ENCODE results near the gene CPPED1. TPM values are rescaled to one million over a fixed set of nuclear protein-coding genes. Genes with fewer than 3 reads are reported as not detected.

The CPPED1 gene
- total RNA-seq, 1 donor from 2014 or later, result 41.3 TPM

DNA sequence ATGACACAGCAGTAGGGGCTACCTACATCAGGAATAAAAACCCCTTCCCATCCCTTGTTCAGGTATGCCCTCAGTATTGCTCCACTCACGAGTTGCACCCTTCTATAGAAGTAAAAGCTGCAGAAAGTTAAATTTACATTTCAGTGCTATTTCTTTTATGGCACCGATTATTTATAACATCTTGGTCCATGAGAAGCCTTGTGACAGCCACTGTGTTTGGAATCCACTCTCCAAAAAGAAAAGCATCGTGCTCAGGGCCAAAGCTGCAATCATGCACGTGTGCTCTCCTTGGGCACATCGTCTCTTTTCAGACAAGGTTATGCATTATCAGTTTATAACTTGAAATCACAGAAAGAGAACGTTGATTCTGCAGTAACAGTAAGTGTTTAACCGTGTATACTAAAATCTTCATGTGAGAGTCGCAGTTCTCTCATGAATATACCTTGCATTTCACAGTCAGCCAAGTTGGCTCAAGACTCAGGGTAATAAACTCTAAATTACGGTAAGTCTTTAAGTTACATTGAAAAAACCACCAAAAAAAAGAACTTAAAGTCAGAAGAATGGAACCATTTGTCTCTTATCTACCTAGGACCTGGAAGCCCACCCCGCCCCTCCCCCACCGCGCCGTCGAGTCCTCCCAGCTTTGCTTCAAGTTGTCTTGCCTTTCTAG, 189.6 kb downstream of the CPPED1 start:
- TF ChIP-seq, protein P1, sequence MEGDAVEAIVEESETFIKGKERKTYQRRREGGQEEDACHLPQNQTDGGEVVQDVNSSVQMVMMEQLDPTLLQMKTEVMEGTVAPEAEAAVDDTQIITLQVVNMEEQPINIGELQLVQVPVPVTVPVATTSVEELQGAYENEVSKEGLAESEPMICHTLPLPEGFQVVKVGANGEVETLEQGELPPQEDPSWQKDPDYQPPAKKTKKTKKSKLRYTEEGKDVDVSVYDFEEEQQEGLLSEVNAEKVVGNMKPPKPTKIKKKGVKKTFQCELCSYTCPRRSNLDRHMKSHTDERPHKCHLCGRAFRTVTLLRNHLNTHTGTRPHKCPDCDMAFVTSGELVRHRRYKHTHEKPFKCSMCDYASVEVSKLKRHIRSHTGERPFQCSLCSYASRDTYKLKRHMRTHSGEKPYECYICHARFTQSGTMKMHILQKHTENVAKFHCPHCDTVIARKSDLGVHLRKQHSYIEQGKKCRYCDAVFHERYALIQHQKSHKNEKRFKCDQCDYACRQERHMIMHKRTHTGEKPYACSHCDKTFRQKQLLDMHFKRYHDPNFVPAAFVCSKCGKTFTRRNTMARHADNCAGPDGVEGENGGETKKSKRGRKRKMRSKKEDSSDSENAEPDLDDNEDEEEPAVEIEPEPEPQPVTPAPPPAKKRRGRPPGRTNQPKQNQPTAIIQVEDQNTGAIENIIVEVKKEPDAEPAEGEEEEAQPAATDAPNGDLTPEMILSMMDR (IDR thresholded peaks at IDR 0.05; ENCODE audit: partially characterized antibody, unreplicated experiment), result no peak
- peaks cover 15% of the 10 kb centered on the region for H3K4me1 Mint-ChIP-seq (ENCODE audit: low read depth, unreplicated experiment)
- DNase-seq, result no peak
- H3K4me3 Mint-ChIP-seq (ENCODE audit: unreplicated experiment), result no peak overlapping the region
- H3K27ac Mint-ChIP-seq (ENCODE audit: unreplicated experiment), result no peak overlapping the region
- H3K9me3 Mint-ChIP-seq (ENCODE audit: unreplicated experiment), result peaks cover 6% of the 10 kb centered on the region
- H3K27me3 Mint-ChIP-seq (ENCODE audit: unreplicated experiment), result peaks cover 1% of the 10 kb centered on the region
- peaks cover 13% of the 10 kb centered on the region for H3K36me3 Mint-ChIP-seq (ENCODE audit: unreplicated experiment)

DNA sequence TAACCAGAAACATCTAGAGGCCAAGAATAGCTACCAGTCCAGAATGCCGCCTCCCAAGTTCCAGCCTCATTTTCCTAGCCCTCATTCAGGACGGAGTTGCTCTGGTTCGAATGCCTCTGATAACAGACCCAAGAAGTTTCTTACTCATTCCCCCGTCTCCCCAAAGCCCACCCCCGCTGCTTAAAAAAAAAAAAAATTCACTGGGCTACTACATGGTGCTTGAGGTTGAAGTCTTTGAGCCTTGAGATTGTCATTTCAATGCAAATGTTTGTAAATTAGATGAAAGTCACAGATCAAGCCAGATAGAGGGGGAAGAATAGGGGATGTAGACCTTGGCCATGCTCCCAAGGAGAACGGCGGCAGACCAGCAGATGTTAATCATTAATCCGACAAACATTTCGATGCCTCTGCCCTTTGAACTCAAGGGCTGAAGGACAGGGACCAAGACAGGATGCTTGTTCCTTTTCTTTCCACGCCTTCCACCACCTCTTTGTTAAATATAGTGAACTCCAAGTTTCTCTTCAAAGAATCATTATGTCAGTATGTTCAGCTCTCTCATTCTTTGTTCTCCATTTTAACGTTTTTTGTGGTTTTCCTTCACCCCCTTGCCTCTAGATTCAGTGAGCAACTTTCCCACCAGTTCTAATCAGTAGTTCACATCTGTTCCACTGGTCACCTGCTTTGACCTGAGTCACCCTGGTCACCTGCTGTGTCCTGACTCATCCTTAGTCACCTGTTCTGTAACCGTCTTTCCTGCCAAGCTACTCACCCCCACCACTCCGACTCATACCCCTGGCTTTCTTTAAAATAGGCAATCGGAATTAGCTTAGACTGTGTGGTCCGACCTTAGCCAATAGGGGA, 190.3 kb downstream of the CPPED1 start:
- no peak overlapping the region for H3K4me3 Mint-ChIP-seq (ENCODE audit: unreplicated experiment)
- peaks cover 14% of the 10 kb centered on the region for H3K4me1 Mint-ChIP-seq (ENCODE audit: low read depth, unreplicated experiment)
- H3K27me3 Mint-ChIP-seq (ENCODE audit: unreplicated experiment), result peaks cover 1% of the 10 kb centered on the region
- peaks cover 13% of the 10 kb centered on the region for H3K36me3 Mint-ChIP-seq (ENCODE audit: unreplicated experiment)
- TF ChIP-seq, protein P1 (IDR thresholded peaks at IDR 0.05; ENCODE audit: partially characterized antibody, unreplicated experiment), result no peak
- peak overlapping the region; percentile 7 for H3K27ac Mint-ChIP-seq (ENCODE audit: unreplicated experiment)
- no peak for DNase-seq
- H3K9me3 Mint-ChIP-seq (ENCODE audit: unreplicated experiment), result peaks cover 6% of the 10 kb centered on the region

DNA sequence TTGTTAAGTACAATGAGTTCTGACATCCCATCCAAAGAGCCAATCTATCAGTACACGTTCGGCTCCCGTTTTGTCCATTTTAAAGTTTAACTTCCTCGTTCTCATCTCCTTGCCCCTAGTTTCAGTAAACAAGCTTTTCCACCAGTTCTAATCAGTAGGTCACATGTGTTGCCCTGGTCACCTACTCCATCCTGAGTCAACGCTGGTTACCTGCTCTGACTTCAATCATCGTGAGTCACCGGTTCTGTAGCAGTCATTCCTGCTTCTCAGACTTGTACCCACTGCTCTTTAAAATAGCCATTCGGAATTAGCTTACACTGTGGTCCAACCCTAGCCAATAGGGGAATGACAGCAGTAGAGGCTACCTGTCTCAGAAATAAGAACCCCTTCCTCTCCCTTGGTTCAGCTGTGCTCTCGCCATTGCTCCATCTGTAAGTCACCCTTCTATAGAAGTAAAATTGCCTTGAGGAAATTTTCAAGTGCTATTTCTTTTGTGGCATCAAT, 191.0 kb downstream of the CPPED1 start:
- Mint-ChIP-seq H3K9me3 (ENCODE audit: unreplicated experiment) (peaks cover 6% of the 10 kb centered on the region), H3K27ac (ENCODE audit: unreplicated experiment) (no peak overlapping the region), H3K27me3 (ENCODE audit: unreplicated experiment) (peaks cover 1% of the 10 kb centered on the region), H3K36me3 (ENCODE audit: unreplicated experiment) (peaks cover 18% of the 10 kb centered on the region), H3K4me3 (ENCODE audit: unreplicated experiment) (no peak overlapping the region), H3K4me1 (ENCODE audit: low read depth, unreplicated experiment) (peaks cover 9% of the 10 kb centered on the region)
- TF ChIP-seq, protein P1 (IDR thresholded peaks at IDR 0.05; ENCODE audit: partially characterized antibody, unreplicated experiment), result no peak
- DNase-seq, result no peak

DNA sequence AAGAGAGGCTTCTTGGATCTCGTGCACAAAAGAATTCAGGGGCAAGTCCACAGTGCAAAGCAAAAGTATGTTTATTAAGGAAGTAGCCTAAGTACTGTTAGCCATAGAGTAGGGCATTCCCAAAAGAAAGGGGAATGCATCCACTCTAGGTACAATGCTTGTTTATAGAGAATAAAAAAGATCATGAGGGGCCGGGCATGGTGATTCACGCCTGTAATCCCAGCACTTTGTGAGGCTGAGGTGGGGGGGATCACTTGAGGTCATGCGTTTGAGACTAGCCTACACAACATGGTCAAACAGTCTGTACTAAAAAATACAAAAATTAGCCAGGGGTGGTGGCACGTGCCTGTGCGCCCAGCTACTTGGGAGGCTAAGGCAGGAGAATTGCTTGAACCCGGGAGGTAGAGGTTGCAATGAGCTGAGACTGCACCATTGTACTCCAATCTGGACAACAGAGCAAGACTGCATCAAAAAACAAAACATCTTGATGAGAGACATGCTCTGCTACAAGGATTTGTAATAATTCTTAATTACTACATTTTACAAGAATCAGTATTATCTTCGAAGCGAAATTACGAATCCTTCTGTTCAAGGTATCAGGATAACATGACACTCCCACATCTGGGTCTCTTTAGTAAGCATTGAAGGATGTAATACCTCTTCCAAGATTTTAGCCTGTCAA, 191.6 kb downstream of the CPPED1 start:
- Mint-ChIP-seq H3K4me1 (ENCODE audit: low read depth, unreplicated experiment) (peaks cover 3% of the 10 kb centered on the region), H3K27ac (ENCODE audit: unreplicated experiment) (no peak overlapping the region), H3K27me3 (ENCODE audit: unreplicated experiment) (no peaks in the 10 kb centered on the region), H3K4me3 (ENCODE audit: unreplicated experiment) (no peak overlapping the region), H3K9me3 (ENCODE audit: unreplicated experiment) (peaks cover 6% of the 10 kb centered on the region), H3K36me3 (ENCODE audit: unreplicated experiment) (peaks cover 21% of the 10 kb centered on the region)
- TF ChIP-seq, protein P1 (IDR thresholded peaks at IDR 0.05; ENCODE audit: partially characterized antibody, unreplicated experiment), result no peak
- no peak for DNase-seq

Data from glutamatergic neuron (in vitro differentiated cells).